Caco-2 (cell line): ENCODE data around the gene COA8. TPM values are rescaled to one million over a fixed set of nuclear protein-coding genes. Genes with fewer than 3 reads are reported as not detected.

Source experiments
- BruUV-seq: library from RNA; stranded (reverse); fragments of 400-500 nt; replicated peaks from 2 replicates; lab custom pipeline; 2021; lab: Mats Ljungman, UMichigan
- CTCF ChIA-PET: fragments of 300-600 bp; sonication (Branson Sonifier 250); formaldehyde crosslinking; loops from one replicate; lab custom pipeline; 2022; ENCODE audit warnings: antibody characterized with exemption; lab: Charles Lee
- POLR2A ChIA-PET: fragments of 300-600 bp; sonication (Branson Sonifier 250); formaldehyde crosslinking; loops from one replicate; lab custom pipeline; 2022; ENCODE audit warnings: antibody characterized with exemption; lab: Charles Lee
- DNase-seq, 2 experiments: peaks; one replicate each; pipeline versions ENCODE4 v3.0.0 to v3.0.0-alpha.2; 2020 to 2022
- H3K27me3 ChIP-seq: replicated peaks from 2 replicates; pipeline ENCODE4 v1.6.0; 2011; ENCODE audit warnings: low read length; ENCODE audit not compliant: control insufficient read depth, insufficient read depth
- H3K36me3 ChIP-seq: 2 replicates; pipeline ENCODE4 v1.5.1; 2011; ENCODE audit warnings: low read length; ENCODE audit not compliant: control insufficient read depth, insufficient read depth
- H3K4me1 ChIP-seq: fragments of 250-450 bp; sonication (Bioruptor Pico); 2 replicates; pipeline ENCODE4 v1.5.1; 2020; ENCODE audit warnings: mild to moderate bottlenecking
- H3K4me3 ChIP-seq: 2 replicates; pipeline ENCODE4 v1.5.1; 2011; ENCODE audit warnings: low read depth, mild to moderate bottlenecking, control low read depth, low read length
- H3K9me3 ChIP-seq: fragments of 250-450 bp; sonication (Bioruptor Pico); 2 replicates; pipeline ENCODE4 v1.5.1; 2020; ENCODE audit warnings: mild to moderate bottlenecking, moderate library complexity
- H3K27ac Mint-ChIP-seq: one replicate; pipeline ENCODE4 v1.8.0; 2022; ENCODE audit warnings: mixed read lengths; ENCODE audit not compliant: unreplicated experiment
- H3K27me3 Mint-ChIP-seq: one replicate; pipeline ENCODE4 v1.8.0; 2022; ENCODE audit warnings: mixed read lengths; ENCODE audit not compliant: insufficient read depth, unreplicated experiment
- H3K36me3 Mint-ChIP-seq: one replicate; pipeline ENCODE4 v1.8.0; 2022; ENCODE audit warnings: mild to moderate bottlenecking, mixed read lengths; ENCODE audit not compliant: insufficient read depth, unreplicated experiment
- H3K4me1 Mint-ChIP-seq: one replicate; pipeline ENCODE4 v1.8.0; 2022; ENCODE audit warnings: low read depth, mixed read lengths; ENCODE audit not compliant: unreplicated experiment
- H3K4me3 Mint-ChIP-seq: one replicate; pipeline ENCODE4 v1.8.0; 2022; ENCODE audit warnings: mild to moderate bottlenecking, moderate library complexity, mixed read lengths; ENCODE audit not compliant: unreplicated experiment
- H3K9me3 Mint-ChIP-seq: one replicate; pipeline ENCODE4 v1.8.0; 2022; ENCODE audit warnings: mixed read lengths; ENCODE audit not compliant: unreplicated experiment
- intact Hi-C: fragments of 100-400 bp; cut with micrococcal nuclease; formaldehyde crosslinking; loops from one replicate; pipeline ENCODE4 v1.10.0; 2022; ENCODE audit not compliant: unreplicated experiment
- total RNA-seq: library from RNA; stranded (reverse); gene quantifications from 2 replicates; pipeline ENCODE4 v1.2.3, GENCODE V29; 2022
- TF ChIP-seq, protein P1 (sequence below), 2 experiments: fragments of 200-600 bp in 1 of 2; IDR thresholded peaks; 1 replicate in 1 of 2; 2 replicates in 1 of 2; pipeline versions ENCODE4 v1.5.1 to v1.8.0; 2011 to 2022; ENCODE audit warnings: antibody characterized with exemption in 1 of 2, control low read depth in 1 of 2, inconsistent platforms in 1 of 2, low read depth in 1 of 2, low read length in 1 of 2, mild to moderate bottlenecking in 1 of 2, moderate library complexity in 1 of 2; ENCODE audit not compliant: insufficient read depth in 1 of 2, severe bottlenecking in 1 of 2, unreplicated experiment in 1 of 2

The COA8 gene
- total RNA-seq, 1 experiment from 2014 or later = 50.7 TPM

DNA sequence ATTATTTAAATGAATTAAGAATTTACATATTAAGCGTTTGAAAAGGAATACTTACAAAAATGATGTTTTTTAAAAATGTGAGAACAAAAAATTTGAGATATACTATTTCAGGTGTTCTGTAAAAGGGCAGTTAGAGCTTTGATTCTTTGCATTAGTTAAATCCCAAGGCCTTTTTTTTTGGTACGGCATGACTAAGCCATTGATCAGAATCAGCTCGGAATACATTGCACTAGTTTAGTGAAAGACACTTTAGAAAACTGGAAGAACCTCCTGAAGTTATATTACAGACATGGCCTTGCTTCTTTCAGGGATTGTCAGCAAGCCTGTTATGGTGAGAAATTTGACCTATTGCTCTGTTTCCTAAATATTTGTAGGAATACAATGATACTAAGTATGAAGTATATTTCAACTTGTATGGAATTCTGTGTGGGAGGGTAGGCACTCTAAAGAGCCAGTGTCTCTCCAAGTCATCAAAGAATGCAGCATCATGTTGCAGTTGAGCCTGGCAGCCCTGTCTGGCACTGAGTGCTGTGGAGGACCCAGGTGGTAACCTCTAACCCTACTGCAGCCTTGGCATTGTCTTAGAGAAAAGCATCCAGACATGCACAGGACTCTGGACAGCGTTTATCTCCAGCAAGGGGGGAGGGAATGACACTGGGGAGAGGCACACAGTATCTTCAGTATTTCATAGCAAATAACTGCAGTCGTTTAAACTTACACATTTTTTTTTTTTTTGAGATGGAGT is 67.8 kb downstream of the COA8 start:
- peaks cover 7% of the 10 kb centered on the region for H3K4me1 Mint-ChIP-seq
- DNase-seq = no peak
- Histone ChIP-seq H3K36me3 (no peaks in the 10 kb centered on the region), H3K4me1 (peaks cover 19% of the 10 kb centered on the region), H3K9me3 (no peaks in the 10 kb centered on the region), H3K27me3 (no peaks in the 10 kb centered on the region), H3K4me3 (peak overlapping the region; percentile 98)
- no peaks in the 10 kb centered on the region for H3K9me3 Mint-ChIP-seq
- H3K27me3 Mint-ChIP-seq = no peaks in the 10 kb centered on the region
- BruUV-seq = TSS peak; percentile 75
- intact Hi-C loops = no loop called here
- ChIA-PET CTCF (no interaction called here), POLR2A (interaction anchor here (0.8 kb wide), 1 partner anchor 85 kb away, joined by 3 read pairs; the partner anchor contains the start of gene ZFYVE21)
- peak overlapping the region; percentile 63 for H3K27ac Mint-ChIP-seq
- TF ChIP-seq, protein P1, sequence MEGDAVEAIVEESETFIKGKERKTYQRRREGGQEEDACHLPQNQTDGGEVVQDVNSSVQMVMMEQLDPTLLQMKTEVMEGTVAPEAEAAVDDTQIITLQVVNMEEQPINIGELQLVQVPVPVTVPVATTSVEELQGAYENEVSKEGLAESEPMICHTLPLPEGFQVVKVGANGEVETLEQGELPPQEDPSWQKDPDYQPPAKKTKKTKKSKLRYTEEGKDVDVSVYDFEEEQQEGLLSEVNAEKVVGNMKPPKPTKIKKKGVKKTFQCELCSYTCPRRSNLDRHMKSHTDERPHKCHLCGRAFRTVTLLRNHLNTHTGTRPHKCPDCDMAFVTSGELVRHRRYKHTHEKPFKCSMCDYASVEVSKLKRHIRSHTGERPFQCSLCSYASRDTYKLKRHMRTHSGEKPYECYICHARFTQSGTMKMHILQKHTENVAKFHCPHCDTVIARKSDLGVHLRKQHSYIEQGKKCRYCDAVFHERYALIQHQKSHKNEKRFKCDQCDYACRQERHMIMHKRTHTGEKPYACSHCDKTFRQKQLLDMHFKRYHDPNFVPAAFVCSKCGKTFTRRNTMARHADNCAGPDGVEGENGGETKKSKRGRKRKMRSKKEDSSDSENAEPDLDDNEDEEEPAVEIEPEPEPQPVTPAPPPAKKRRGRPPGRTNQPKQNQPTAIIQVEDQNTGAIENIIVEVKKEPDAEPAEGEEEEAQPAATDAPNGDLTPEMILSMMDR (IDR thresholded peaks at IDR 0.05; ENCODE audit: insufficient read depth in 1 of 2, low read depth in 1 of 2, low read length in 1 of 2, severe bottlenecking in 1 of 2, unreplicated experiment in 1 of 2) = no peak
- H3K4me3 Mint-ChIP-seq = peak overlapping the region; percentile 85
- H3K36me3 Mint-ChIP-seq = peaks cover 4% of the 10 kb centered on the region

DNA sequence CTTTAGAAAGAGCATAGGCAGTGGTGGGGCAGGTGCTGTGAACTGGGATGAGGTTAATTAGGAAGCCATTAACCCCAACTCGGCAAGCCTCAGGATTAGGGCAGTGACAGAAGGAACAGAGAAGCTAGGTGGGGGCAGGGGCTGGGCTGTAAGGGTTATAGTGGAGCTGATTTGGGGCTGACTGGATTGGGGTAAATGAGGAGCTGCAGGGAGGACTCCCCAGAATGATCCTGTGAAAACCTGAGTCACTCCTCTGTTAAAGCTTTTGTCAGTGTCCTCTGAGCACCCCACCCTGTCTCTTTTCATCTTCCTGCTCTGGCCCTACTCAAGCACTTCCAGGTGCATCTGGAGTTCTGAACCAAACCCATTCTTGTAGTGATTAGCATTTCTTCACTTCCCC is 70.6 kb downstream of the COA8 start:
- H3K27me3 ChIP-seq = no peaks in the 10 kb centered on the region
- H3K4me3 ChIP-seq = no peak overlapping the region
- no peak overlapping the region for H3K4me3 Mint-ChIP-seq
- no TSS peak for BruUV-seq
- H3K9me3 ChIP-seq = no peaks in the 10 kb centered on the region
- H3K4me1 Mint-ChIP-seq = no peaks in the 10 kb centered on the region
- no peak for DNase-seq
- TF ChIP-seq, protein P1 (IDR thresholded peaks at IDR 0.05; ENCODE audit: insufficient read depth in 1 of 2, low read depth in 1 of 2, low read length in 1 of 2, severe bottlenecking in 1 of 2, unreplicated experiment in 1 of 2) = no peak
- no peak overlapping the region for H3K27ac Mint-ChIP-seq
- H3K36me3 ChIP-seq = no peaks in the 10 kb centered on the region
- H3K9me3 Mint-ChIP-seq = no peaks in the 10 kb centered on the region
- no peaks in the 10 kb centered on the region for H3K27me3 Mint-ChIP-seq
- peaks cover 14% of the 10 kb centered on the region for H3K36me3 Mint-ChIP-seq
- CTCF ChIA-PET = no interaction called here
- POLR2A ChIA-PET = no interaction called here
- intact Hi-C loops = no loop called here
- H3K4me1 ChIP-seq = peaks cover 9% of the 10 kb centered on the region

DNA sequence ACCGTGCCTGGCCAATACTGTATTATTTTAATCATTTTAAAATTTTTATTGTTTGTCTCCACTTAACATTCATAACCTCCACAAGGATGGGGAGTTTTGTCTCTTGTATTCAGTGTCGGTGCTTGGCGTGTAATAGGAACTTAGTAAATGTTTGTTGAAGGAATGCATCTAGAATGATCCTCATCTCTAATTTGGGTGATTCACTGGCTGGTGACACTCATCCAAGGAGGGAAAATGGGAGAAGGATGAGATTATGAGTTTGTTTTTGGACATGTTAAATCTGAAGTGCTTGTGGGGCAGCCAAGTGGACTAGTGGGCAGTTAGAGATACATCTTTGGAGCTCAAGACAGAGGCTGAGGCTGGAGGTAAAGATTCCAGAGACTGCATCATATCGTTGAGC is 71.4 kb downstream of the COA8 start:
- Histone ChIP-seq H3K27me3 (no peaks in the 10 kb centered on the region), H3K36me3 (no peaks in the 10 kb centered on the region), H3K4me3 (no peak overlapping the region), H3K4me1 (peaks cover 9% of the 10 kb centered on the region), H3K9me3 (no peaks in the 10 kb centered on the region)
- no TSS peak for BruUV-seq
- TF ChIP-seq, protein P1 (IDR thresholded peaks at IDR 0.05; ENCODE audit: insufficient read depth in 1 of 2, low read depth in 1 of 2, low read length in 1 of 2, severe bottlenecking in 1 of 2, unreplicated experiment in 1 of 2) = no peak
- Mint-ChIP-seq H3K9me3 (no peaks in the 10 kb centered on the region), H3K27me3 (no peaks in the 10 kb centered on the region), H3K36me3 (peaks cover 14% of the 10 kb centered on the region), H3K27ac (no peak overlapping the region), H3K4me3 (no peak overlapping the region), H3K4me1 (no peaks in the 10 kb centered on the region)
- intact Hi-C loops = no loop called here
- DNase-seq = no peak
- CTCF ChIA-PET = no interaction called here
- POLR2A ChIA-PET = no interaction called here
